HG03045 (cell line): Measurements from ENCODE around the gene SLC7A5.
"Not testable (repeated sequence)": the region's sequence is repeated elsewhere in the genome, so short reads cannot be mapped to it uniquely, and the experiment has no call there.

Experiments used
- ATAC-seq: cut with Tn5 transposase; IDR thresholded peaks from one replicate; pipeline ENCODE4 v1.9.1; 2021; ENCODE audit warnings: mild to moderate bottlenecking, moderate library complexity; ENCODE audit not compliant: unreplicated experiment

The SLC7A5 gene

DNA sequence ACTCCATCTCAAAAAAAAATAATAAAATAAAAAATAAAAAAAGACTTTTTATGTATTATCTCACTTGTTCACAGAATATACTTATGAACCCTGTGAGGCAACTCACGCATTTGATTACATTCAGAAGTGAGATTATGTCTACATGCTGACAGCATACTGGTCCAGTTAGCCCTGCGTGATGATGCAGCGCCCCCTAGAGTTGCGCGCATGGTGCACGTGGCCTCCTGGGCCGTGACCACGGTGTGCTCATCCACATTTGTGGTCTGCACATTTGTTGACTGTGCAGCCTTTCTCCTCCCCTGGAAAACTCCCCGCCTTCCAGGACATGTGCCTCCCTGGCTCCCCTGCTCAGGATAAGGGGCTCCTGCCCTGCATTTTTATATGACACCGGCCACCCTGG, 20.5 kb upstream of the SLC7A5 start:
- ATAC-seq: not testable (repeated sequence)

DNA sequence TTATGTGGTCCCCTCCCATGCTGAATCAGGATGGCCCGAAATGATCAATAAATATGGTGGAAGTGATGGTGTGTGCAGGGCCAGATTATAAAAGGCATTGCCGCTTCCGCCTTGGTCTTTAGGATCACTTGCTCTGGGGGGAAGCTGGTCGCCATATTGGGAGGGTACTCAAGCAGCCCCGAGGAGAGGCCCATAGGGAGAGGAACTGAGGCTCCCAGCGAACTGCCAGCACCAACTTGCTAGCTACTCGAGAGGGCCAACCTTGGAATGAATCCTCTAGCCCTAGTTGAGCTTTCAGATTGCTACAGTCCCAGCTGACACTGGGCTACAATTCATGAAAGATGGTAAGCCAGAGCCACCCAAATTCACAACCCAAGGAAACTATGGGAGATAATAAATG, 19.0 kb upstream of the SLC7A5 start:
- ATAC-seq: not testable (repeated sequence)

GRCh38 chr16:87887931-87888330, 18.6 kb upstream of the SLC7A5 start:
- not testable (repeated sequence) for ATAC-seq

GRCh38 chr16:87885371-87885967, 16.2 kb upstream of the SLC7A5 start:
- not testable (repeated sequence) for ATAC-seq

GRCh38 chr16:87882436-87883019, 13.2 kb upstream of the SLC7A5 start:
- ATAC-seq: no peak

GRCh38 chr16:87881324-87882200, 12.3 kb upstream of the SLC7A5 start:
- ATAC-seq: no peak

GRCh38 chr16:87880117-87880696, 10.9 kb upstream of the SLC7A5 start:
- no peak for ATAC-seq

DNA sequence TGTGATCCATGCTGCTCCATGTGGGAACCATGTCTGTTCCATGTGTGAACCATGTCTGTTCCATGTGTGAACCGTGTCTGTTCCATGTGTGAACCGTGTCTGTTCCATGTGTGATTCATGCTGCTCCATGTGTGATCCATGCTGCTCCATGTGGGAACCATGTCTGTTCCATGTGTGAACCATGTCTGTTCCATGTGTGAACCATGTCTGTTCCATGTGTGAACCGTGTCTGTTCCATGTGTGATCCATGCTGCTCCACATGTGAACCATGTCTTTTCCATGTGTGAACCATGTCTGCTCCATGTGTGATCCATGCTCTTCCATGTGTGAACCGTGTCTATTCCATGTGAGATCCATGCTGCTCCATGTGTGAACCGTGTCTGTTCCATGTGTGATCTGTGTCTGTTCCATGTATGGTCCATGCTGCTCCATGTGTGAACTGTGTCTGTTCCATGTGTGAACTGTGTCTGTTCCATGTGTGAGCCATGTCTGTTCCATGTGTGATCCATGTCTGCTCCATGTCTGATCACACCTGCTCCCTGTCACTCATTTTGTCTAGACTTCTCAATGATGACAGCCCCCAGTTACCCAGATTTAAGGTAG, 10.2 kb upstream of the SLC7A5 start:
- ATAC-seq: not testable (repeated sequence)

GRCh38 chr16:87878704-87879103, 9.4 kb upstream of the SLC7A5 start:
- ATAC-seq: no peak

DNA sequence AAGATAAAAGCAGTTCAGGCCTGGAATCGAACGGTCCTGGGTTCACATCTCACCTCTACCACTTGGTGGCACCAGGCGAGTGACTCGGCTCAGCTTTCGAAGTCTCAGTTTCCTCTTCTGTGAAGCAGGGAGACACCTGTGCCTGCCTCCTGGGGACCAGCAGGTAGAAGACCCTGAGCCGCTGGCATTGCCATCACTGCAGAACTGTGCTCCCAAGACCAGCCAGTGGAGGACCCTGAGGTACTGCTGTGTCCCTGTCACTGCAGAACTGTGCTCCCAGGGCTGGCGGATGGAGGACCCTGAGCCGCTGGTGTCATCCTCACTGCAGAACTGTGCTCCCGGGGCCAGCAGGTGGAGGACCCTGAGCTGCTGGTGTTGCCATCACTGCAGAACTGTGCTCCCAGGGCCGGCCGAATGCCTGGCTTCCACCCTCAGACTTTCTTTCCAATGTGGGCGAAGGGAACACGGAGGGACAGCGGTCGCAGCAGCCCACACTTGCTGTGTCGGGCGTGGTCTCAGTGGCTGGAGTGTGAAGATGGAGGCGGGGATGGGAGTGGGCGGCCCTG, 8.7 kb upstream of the SLC7A5 start:
- no peak for ATAC-seq

GRCh38 chr16:87874639-87875427, 5.5 kb upstream of the SLC7A5 start:
- ATAC-seq: no peak

DNA sequence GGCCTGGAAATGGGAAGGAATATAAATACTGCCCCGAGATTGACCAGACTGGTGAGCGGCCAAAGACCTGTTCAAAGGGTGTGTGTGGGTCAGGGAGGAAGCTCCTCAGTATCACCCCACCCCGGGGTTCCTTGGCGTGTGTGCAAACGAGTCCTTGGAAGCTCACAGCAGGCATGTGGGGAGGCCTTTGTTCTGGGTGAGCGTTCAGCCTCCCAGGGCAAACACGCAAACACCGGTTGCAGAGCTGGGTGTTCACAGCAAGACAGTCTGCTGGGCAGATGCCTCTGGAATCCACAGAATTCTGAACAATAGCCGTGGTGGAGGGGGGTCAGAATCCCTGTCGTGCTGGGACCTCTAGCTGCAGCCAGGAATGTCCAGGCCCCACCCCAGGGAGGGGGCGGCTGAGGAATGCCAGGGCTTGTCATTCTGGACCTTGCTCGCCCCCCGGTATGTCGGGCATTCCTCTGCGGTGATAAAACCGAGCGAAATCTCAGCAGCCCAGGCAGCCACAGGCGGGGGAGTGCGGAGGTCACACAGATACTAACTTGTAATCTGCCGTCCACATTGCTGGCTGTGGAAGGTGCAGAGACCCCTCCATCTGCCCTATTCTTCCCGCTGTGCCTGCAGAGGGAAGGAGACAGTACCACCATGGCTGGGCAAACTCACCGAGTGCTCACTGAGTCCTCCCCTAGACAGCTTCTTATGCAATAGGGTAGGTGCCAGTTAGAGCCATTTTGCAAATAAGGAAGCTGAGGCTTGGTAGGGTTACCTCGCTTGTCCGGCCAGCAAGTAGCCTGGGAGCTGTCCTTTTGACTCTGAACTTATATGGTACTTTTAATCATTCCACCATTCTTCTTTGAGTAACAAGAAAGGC, 1.3 kb upstream of the SLC7A5 start:
- ATAC-seq: not testable (repeated sequence)

DNA sequence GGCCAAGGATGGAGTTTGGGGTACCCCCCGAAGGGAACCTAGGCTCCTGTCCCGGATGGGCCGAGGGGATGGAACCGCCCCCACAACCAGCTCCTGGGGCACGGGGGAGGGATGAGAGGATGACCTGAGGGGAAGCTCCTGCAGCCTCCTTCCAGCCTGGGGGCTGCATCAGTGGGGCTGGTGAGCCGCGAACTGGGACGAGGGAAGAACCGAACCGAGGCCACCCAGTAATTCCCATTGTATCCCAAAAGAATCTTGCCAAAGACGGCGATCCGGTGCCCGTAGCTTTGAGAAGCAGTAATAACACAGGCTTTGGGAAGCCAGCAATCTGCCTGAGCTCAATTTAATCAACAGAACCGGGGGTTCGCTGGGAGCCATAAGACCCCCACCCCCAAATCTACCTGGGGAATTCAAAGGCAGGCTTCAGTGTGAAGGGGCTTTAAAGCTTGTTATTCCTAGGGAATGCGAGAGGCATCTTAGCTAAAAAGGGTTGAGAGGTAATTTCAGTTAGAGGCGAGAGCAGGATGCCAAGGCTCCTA, 641 bp upstream of the SLC7A5 start:
- not testable (repeated sequence) for ATAC-seq

- ATAC-seq: peak; percentile 22
Observed at GRCh38 chr16:87868254-87869029, 865 bp downstream of the SLC7A5 start.

- ATAC-seq: not testable (repeated sequence)
Observed at GRCh38 chr16:87865902-87866555, 3.3 kb downstream of the SLC7A5 start.

DNA sequence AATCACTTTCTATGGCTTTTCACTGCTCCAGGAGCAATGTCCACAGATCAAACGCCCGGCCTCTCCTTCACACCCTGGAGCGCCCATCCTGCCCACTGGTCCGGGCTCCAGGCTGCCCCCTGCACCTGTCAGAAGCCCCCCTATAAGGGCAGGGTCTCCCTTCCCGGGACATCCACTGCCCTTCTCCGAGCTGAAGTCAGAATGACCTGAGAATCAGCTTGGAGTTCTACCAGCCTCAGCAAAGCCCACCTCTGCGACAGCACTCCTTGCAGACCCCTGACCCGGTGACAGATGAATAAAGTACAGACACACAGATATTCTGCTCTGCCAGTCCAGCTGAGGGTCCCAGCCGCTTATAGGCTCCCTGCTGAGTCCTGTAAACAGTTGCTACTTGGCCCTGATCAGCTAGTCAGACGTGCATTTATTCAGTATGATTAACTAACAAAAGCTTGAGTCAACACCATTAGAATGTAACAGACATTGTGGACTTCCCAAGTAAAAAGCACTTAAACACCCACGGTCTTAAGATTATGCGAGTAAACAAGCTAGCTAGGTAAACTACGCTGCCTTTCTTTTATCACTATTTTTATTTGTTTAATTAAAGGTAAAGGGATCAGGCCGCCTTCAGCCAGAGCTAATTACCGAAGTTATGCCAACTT, 4.8 kb downstream of the SLC7A5 start:
- no peak for ATAC-seq

DNA sequence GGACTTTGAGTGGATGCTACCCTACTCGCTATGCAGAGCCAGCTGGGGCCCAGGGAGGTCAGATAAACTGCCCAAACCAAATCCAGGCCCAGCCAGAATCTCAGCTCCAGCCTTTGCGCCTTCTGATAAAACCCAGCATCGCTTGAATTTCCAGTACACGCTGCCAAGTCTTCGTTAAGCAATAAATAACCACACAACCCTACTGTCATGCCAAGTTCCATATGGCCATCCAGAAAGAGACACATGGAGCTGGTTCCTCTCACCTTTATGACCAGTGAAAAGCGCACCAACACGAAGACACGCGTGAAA, 6.0 kb downstream of the SLC7A5 start:
- ATAC-seq: not testable (repeated sequence)
